Measurements from ENCODE around the gene HOXA2.

DNA sequence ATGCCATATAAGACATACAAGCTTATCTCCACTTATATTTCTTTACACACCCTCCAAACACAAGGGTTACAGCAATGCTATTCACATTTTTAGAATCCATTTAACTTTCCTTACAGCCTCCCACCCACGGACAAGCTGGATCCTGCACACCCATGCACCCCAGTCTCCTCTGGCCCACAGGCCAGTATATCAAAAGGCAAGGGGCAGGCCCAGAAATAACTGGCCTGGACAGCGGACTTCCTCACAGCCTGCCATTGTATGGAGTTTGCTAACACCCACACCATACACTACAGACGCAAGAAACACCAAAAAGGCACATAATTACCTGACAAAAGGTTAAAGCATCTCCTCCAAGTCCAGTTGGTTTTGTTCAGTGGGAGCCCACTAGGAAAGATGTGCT is 16.1 kb upstream of the HOXA2 start:
- TF ChIP-seq, protein P1, sequence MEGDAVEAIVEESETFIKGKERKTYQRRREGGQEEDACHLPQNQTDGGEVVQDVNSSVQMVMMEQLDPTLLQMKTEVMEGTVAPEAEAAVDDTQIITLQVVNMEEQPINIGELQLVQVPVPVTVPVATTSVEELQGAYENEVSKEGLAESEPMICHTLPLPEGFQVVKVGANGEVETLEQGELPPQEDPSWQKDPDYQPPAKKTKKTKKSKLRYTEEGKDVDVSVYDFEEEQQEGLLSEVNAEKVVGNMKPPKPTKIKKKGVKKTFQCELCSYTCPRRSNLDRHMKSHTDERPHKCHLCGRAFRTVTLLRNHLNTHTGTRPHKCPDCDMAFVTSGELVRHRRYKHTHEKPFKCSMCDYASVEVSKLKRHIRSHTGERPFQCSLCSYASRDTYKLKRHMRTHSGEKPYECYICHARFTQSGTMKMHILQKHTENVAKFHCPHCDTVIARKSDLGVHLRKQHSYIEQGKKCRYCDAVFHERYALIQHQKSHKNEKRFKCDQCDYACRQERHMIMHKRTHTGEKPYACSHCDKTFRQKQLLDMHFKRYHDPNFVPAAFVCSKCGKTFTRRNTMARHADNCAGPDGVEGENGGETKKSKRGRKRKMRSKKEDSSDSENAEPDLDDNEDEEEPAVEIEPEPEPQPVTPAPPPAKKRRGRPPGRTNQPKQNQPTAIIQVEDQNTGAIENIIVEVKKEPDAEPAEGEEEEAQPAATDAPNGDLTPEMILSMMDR (IDR thresholded peaks at IDR 0.05): no peak
- no peak for TF ChIP-seq POLR2A (IDR thresholded peaks at IDR 0.05)

Data from prostate gland (tissue), 2 donors.